ENCODE data around the gene FAM120C.

The FAM120C gene

GRCh38 chrX:54182864-54183613, at the start of gene FAM120C:
Gene FAM120C, minus strand, starts transcription at chrX:54183254. Its CDS starts 56 bp downstream, at chrX:54183198.
- peak; percentile 46 for DNase-seq (ENCODE audit: low read depth)

- DNase-seq (ENCODE audit: low read depth): no peak
Measured at GRCh38 chrX:54230435-54231148, 47.5 kb upstream of the FAM120C start.

GRCh38 chrX:54223581-54223980, 40.5 kb upstream of the FAM120C start:
- DNase-seq (ENCODE audit: low read depth): no peak

GRCh38 chrX:54213603-54214002, 30.5 kb upstream of the FAM120C start:
- no peak for DNase-seq (ENCODE audit: low read depth)

GRCh38 chrX:54208531-54208930, 25.5 kb upstream of the FAM120C start:
- DNase-seq (ENCODE audit: low read depth): no peak

- DNase-seq (ENCODE audit: low read depth): no peak
Measured at GRCh38 chrX:54198262-54198661, 15.2 kb upstream of the FAM120C start.

GRCh38 chrX:54194982-54195588, 12.0 kb upstream of the FAM120C start:
- no peak for DNase-seq (ENCODE audit: low read depth)

- DNase-seq (ENCODE audit: low read depth): no peak
Measured at GRCh38 chrX:54193085-54193821, 10.2 kb upstream of the FAM120C start.

- no peak for DNase-seq (ENCODE audit: low read depth)
Measured at GRCh38 chrX:54184474-54184873, 1.4 kb upstream of the FAM120C start.

GRCh38 chrX:54182194-54182863, 725 bp downstream of the FAM120C start:
- DNase-seq (ENCODE audit: low read depth): peak; percentile 40

- DNase-seq (ENCODE audit: low read depth): no peak
Measured at GRCh38 chrX:54181202-54181953, 1.7 kb downstream of the FAM120C start.

- DNase-seq (ENCODE audit: low read depth): no peak
Measured at GRCh38 chrX:54180403-54180802, 2.7 kb downstream of the FAM120C start.

- no peak for DNase-seq (ENCODE audit: low read depth)
Measured at GRCh38 chrX:54178100-54178940, 4.7 kb downstream of the FAM120C start.

- no peak for DNase-seq (ENCODE audit: low read depth)
Measured at GRCh38 chrX:54177306-54177705, 5.7 kb downstream of the FAM120C start.

GRCh38 chrX:54173791-54174190, 9.3 kb downstream of the FAM120C start:
- no peak for DNase-seq (ENCODE audit: low read depth)

GRCh38 chrX:54172455-54172854, 10.6 kb downstream of the FAM120C start:
- no peak for DNase-seq (ENCODE audit: low read depth)

- DNase-seq (ENCODE audit: low read depth): no peak
Measured at GRCh38 chrX:54171527-54172250, 11.4 kb downstream of the FAM120C start.

GRCh38 chrX:54171091-54171490, 12.0 kb downstream of the FAM120C start:
- DNase-seq (ENCODE audit: low read depth): no peak

- DNase-seq (ENCODE audit: low read depth): no peak
Measured at GRCh38 chrX:54166915-54167314, 16.1 kb downstream of the FAM120C start.
